H1 (cell line): ENCODE data around the gene TNFSF15.

ENCODE experiments used
- CEBPB ChIP-seq: IDR thresholded peaks from 2 replicates; pipeline ENCODE4 v1.6.1; 2012; ENCODE audit warnings: low read depth, low read length
- CHD1 ChIP-seq: IDR thresholded peaks from 2 replicates; pipeline ENCODE4 v1.6.1; 2012; ENCODE audit warnings: low read depth, low read length, improper control_type of control experiment
- EZH2 ChIP-seq: fragments of 200-600 bp; sonication (generic); IDR thresholded peaks from 2 replicates; pipeline ENCODE4 v1.7.1; 2012; ENCODE audit warnings: low read depth, mild to moderate bottlenecking, moderate library complexity, low read length, inconsistent platforms; ENCODE audit not compliant: severe bottlenecking
- FOSL1 ChIP-seq: IDR thresholded peaks from 2 replicates; pipeline ENCODE4 v1.6.1; 2011; ENCODE audit warnings: mild to moderate bottlenecking, low read depth, low read length, moderate library complexity; ENCODE audit not compliant: insufficient read depth
- GTF2F1 ChIP-seq: IDR thresholded peaks from 2 replicates; pipeline ENCODE4 v1.6.1; 2012; ENCODE audit warnings: low read depth, low read length, improper control_type of control experiment, borderline replicate concordance
- MAFK ChIP-seq: IDR thresholded peaks from 2 replicates; pipeline ENCODE4 v1.6.1; 2012; ENCODE audit warnings: low read depth, mild to moderate bottlenecking, improper control_type of control experiment, low read length
- POLR2A ChIP-seq, 2 experiments: IDR thresholded peaks; 1 replicate in 1 of 2; 2 replicates in 1 of 2; pipeline ENCODE4 v1.6.1; 2011; ENCODE audit warnings: low read depth in 2 of 2, low read length in 2 of 2, mild to moderate bottlenecking in 2 of 2; ENCODE audit errors: control extremely low read depth in 1 of 2
- SIN3A ChIP-seq, 2 experiments: IDR thresholded peaks in 1 of 2; conservative IDR thresholded peaks in 1 of 2; 2 replicates each; pipeline ENCODE4 v1.6.1; 2011 to 2012; ENCODE audit warnings: low read length in 2 of 2, improper control_type of control experiment in 1 of 2, low read depth in 1 of 2, mild to moderate bottlenecking in 1 of 2
- TF ChIP-seq, protein P1 (sequence below), 3 experiments: IDR thresholded peaks; 1 replicate in 2 of 3; 2 replicates in 1 of 3; pipeline versions ENCODE4 v1.5.1 to v1.6.1; 2011; ENCODE audit warnings: low read length in 3 of 3, mild to moderate bottlenecking in 3 of 3, inconsistent platforms in 2 of 3, low read depth in 1 of 3, moderate library complexity in 1 of 3; ENCODE audit not compliant: insufficient read depth in 1 of 3; ENCODE audit errors: control extremely low read depth in 1 of 3
- TF ChIP-seq, protein P2 (sequence below): IDR thresholded peaks from 2 replicates; pipeline ENCODE4 v1.6.1; 2012; ENCODE audit warnings: inconsistent platforms
- TF ChIP-seq, protein P3 (sequence below): IDR thresholded peaks from 2 replicates; pipeline ENCODE4 v1.6.1; 2011; ENCODE audit warnings: low read length, improper control_type of control experiment

DNA sequence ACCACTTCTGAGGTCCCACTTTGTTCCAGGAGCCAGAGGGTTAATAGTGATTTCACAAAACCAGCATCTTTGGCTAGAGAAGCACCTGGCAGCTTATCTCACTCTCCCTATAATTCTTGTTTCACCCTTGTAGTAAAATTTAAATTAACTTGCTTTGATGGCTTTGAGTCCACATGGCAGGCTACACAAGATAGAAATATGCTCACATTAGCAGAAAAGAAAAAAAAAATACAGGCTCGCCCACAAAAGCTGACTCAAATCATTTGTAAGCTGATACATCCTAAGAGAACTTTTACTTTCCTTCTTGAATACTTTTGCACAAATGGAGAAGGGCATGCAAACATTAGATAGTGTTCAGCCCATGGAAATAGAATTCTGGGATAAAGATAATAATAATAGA, 36.2 kb downstream of the TNFSF15 start:
- TF ChIP-seq, protein P1, sequence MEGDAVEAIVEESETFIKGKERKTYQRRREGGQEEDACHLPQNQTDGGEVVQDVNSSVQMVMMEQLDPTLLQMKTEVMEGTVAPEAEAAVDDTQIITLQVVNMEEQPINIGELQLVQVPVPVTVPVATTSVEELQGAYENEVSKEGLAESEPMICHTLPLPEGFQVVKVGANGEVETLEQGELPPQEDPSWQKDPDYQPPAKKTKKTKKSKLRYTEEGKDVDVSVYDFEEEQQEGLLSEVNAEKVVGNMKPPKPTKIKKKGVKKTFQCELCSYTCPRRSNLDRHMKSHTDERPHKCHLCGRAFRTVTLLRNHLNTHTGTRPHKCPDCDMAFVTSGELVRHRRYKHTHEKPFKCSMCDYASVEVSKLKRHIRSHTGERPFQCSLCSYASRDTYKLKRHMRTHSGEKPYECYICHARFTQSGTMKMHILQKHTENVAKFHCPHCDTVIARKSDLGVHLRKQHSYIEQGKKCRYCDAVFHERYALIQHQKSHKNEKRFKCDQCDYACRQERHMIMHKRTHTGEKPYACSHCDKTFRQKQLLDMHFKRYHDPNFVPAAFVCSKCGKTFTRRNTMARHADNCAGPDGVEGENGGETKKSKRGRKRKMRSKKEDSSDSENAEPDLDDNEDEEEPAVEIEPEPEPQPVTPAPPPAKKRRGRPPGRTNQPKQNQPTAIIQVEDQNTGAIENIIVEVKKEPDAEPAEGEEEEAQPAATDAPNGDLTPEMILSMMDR (IDR thresholded peaks at IDR 0.05; ENCODE audit: control extremely low read depth in 1 of 3, insufficient read depth in 1 of 3, low read depth in 1 of 3, low read length in 3 of 3): no peak
- no peak for TF ChIP-seq SIN3A (conservative IDR thresholded peaks at IDR 0.05 in 1 of 2, IDR thresholded peaks at IDR 0.05 in 1 of 2; ENCODE audit: low read depth in 1 of 2, low read length in 2 of 2)
- TF ChIP-seq EZH2: no peak
- no peak for TF ChIP-seq MAFK
- no peak for TF ChIP-seq POLR2A (IDR thresholded peaks at IDR 0.05; ENCODE audit: control extremely low read depth in 1 of 2, low read depth in 2 of 2, low read length in 2 of 2)
- TF ChIP-seq CHD1: no peak
- no peak for TF ChIP-seq FOSL1
- TF ChIP-seq CEBPB: no peak
- no peak for TF ChIP-seq GTF2F1
- TF ChIP-seq, protein P2, sequence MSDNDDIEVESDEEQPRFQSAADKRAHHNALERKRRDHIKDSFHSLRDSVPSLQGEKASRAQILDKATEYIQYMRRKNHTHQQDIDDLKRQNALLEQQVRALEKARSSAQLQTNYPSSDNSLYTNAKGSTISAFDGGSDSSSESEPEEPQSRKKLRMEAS: no peak
- TF ChIP-seq, protein P3, sequence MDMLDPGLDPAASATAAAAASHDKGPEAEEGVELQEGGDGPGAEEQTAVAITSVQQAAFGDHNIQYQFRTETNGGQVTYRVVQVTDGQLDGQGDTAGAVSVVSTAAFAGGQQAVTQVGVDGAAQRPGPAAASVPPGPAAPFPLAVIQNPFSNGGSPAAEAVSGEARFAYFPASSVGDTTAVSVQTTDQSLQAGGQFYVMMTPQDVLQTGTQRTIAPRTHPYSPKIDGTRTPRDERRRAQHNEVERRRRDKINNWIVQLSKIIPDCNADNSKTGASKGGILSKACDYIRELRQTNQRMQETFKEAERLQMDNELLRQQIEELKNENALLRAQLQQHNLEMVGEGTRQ: no peak
